GDM1 (cell line): ENCODE measurements around the gene TAGLN3.

Experiments
- DNase-seq: peaks from one replicate; lab custom pipeline; 2025; lab: John Stamatoyannopoulos, UW

The TAGLN3 gene

DNA sequence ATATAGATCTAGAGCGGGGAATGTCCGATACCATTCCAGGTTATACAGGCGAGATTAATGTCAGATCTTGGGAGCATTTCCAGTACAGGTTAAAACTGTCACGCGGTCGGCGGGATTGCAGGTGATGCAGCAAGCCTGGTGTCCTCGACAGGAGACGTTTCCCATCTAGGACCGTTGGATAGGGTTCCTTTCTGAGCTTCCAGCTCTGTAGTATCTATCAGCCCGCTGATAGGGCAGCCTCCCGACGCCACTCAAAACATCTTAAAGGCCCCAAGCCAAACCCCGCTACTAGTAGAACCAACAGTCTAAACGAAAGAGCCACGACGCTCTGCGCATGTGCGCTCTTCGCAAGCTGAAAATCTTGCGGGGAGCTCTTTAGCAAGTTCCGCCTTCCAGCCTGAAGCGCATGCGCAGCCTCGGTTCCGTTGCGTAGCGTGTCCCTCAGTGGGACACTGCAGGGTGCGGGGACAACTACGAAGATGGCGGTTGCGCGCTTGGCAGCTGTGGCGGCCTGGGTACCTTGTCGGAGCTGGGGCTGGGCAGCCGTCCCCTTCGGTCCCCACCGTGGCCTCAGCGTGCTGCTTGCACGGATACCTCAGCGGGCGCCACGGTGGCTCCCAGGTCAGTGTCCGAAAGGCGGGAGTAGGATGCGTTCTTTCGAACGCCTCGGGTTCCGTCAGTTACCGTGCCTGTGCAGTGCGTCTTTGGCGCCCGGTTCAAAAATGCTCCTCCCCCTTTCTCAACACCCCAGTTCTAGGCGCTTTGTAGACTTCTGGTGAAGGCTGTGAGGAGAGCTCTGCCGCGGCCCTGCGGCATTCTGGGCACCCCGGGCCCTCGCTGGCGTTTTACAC lies 19.9 kb upstream of the TAGLN3 start, which contains the start of gene ABHD10:
ABHD10 (plus strand) TSS at position 444 of the 851 bp plus-strand sequence; CDS start at position 480, 36 bp downstream.
- peak; percentile 94 for DNase-seq

DNA sequence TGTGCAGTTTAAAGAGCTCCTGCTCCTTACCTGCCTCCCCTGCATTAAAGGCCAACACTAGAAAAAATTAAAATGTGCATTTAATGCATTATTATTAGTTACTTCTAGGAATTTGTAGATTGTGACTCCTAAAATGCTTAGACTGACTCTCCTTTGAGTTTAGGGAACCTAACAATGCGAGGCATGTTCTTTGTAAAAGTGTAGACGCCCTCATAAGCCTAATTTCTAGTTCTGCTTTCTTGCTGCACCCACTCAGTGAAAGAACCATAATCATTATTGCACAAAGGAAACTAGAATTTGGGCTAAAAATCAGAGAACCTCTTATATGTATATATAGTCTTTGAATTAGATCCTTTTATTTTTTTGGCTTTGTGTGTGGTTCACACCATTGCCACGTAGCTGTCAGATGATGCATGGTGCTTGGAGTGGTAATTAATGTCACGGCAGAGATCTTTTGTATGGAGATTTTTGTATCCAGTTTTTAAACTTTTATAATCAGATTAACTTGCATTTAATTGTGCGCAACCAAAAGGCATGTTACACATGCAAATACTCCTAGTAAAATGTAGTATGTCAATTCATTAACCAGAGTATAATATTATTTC lies 19.2 kb upstream of the TAGLN3 start:
- no peak for DNase-seq

DNA sequence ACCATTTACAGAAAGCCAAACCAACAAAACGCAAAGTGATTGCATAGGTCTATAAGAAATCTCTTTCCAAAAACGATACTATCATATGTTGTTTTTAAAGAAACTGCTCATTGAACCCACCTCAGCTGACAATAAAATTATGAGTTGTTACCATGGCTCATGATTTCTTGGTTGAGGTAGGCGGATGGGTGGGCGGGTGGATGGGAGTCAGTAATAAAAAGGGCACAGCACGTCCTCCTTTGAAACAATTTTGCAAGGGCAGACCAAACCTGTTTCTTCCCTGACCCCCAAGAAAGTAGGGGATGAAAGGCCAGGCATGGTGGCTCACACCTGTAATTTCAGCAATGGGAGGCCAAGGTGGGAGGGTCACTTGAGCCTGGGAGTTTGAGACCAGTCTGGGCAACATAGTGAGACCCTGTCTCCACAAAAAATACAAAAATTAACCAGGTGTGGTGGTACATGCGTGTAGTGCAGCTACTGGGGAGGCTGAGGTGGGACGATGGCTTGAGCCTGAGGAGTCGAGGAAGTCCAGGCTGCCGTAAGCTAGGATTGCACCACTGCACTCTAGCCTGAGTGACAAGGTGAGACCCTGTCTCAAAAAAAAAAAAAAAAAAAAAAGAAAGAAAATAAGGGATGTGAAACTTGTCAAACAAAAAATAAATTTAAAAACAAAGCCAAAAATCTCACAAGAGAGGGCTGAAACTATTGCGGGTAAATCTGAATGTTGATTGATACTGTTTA lies 17.8 kb upstream of the TAGLN3 start:
- no peak for DNase-seq

DNA sequence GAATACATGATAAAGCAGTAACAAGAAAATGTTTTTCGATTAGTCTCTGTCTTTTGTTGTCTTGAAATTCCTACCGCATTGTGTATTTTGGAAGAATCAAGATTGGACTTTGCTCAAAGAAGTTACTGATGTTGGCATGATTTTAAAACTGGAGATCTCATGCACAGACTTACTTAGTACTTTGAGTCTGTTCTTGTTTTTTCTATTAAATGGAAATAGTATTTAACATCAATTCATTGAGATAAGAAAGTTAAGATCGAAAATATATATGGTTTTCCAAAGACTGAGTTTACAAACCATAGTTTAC lies 17.3 kb upstream of the TAGLN3 start:
- DNase-seq = no peak

DNA sequence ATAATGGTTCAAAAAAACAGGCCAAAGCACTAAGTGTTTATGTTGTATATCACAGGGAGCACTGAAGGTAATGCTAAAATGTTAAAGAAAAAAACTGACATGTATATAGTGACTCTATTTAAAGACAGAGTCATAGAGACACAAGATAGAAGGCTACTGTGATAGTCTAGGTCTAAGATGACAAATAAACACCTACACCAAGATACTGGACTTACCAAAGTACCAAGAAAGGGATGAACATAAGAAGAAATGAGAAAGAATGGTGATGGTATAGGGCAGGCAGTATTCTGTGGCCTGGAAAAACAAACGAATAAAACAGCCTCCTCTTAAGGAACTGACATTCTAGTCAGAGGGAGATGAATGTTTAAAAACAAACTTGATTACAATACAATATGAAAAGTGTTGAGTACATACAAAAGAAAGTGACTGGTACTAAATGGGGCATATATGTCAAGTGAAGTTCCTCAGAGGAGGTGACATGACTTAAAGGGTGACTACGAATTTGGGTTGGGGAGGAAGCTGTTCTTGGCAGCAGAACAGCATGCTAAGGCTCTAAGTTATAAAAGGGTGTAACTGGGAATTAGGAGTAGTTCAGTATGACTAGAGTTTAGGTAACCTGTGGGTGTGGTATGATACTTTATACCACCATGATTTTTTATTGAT lies 14.0 kb upstream of the TAGLN3 start:
- no peak for DNase-seq

DNA sequence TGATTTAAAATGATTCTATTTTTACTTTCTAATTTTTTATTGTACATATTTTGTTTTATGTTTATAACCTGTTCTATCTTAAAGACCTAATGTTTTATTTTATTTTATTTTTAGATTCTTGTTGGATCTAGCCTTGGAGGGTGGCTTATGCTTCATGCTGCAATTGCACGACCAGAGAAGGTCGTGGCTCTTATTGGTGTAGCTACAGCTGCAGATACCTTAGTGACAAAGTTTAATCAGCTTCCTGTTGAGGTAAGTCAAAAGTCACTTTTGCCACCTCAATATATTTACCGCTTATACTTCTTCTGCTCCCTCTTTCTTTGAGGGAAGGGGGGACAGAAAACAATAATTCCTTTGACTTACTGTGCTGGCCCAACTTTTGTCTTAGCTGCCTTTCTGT lies 11.9 kb upstream of the TAGLN3 start:
- no peak for DNase-seq

DNA sequence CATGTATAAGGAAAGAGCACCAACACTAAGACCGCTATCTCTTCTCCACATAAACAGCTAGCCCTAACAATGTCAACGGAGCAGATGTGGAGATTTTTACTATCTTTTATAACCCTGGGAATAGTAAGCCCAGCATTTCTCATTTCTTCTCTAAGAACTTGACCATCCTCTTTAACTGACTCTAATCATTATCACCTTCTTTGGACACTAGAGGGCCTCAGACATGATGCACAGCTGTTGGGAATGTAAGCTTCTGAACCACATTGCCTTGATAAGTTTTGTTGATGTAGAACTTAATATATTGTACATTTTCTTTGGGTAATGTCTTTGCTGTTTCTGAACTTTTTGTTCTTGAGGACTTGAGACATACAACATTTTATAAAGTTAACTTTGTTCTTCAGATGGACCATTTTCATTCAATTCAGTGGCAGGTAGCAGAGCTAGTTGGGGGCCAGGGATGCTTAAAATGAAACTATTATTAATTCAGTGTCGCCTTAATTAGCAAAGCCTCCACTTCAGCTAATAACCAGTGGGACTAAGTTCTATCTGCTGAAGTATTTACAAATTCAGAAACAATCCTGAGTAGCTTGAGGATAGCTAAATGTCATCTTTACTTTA lies 9.6 kb upstream of the TAGLN3 start:
- DNase-seq = no peak

DNA sequence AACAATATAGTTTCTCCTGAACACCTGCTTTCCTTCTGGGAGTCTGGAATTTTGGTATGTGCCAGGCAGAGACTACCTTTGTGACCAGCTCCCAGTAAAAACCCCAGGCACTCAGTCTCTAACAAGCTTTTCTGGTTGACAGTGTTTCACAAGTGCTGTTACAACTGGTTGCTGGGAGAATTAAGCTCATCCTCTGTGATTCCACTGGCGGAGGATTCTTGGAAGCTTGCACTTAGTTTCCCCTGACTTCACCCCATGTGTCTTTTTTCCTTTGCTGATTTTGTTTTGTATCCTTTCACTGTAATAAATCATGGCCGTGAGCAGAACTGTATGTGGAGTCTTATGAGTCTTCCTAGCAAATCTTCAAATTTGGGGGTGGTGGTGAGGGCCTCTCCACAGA lies 5.7 kb upstream of the TAGLN3 start:
- DNase-seq = no peak

DNA sequence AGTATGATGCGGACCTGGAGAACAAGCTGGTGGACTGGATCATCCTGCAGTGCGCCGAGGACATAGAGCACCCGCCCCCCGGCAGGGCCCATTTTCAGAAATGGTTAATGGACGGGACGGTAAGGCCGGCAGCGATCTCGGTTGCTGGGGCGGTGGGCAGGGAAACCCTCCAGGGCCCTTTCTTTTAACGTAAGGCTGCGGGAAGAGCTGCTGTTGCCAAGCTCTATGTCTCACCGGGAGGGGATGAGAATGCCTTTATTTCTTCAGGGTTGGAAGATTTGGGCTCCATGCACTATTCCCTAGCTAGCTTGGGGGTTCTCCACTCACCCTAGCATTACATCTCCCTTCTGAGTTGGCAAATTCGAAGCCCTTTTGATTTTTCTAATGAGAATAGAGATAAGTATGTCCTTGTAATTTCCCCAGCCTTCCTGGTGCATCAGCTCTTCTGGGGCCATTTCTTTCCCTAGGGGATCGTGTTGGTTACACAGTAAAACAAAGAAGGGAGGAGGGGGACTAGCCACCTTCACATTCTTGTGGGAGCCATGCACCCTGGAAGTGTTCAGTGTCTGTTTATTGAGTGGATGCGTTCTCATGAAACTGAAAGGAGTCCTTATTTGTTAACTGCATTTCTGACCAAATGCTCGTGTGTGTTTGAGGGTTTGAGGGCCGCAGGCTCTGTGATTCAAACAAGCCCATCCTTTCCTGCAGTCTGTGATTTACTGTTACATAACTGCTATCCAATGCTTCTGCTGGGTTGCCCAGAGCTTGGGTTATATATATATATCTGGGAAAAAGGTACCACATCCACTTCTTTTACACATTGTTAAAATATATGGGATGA lies 982 bp downstream of the TAGLN3 start:
- DNase-seq = no peak

DNA sequence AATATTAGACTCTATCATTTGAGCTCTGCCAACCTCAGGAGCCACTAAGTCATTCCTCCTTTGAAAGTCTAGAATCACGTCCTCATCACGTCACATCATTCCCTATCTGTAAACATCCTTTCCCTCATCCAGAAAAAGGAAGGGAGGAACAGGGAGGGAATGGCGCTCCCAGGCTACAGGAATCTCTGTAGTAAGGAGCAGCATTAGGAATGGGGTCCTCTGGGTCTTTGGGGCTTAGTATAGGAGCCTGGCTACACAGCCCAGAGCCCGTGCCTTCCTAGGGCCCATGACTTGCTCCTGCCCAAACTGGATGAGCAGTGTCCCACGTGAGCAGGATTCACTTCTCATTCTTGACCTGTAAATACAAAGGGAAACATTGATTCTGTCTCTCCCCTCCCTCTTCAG lies 1.6 kb downstream of the TAGLN3 start:
- no peak for DNase-seq

DNA sequence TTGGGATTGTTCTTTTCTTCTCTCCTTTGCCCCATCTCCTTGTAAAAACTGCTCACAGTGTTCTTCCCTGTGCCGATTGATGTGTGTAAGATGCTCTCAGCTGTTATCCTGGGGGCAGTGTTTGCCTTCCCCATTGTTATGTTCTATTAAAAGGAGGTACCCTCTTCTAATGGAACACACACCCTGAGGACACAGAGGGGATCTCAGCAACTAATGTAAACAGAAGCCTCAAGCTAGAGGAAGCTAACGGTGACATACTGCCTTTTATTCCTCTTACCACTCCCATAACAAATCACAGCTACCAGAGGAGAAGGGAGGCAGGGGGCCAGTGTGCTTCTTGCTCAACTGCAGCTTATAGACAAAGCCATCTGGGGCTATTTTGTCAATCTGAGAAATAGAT lies 2.2 kb downstream of the TAGLN3 start:
- DNase-seq = no peak

DNA sequence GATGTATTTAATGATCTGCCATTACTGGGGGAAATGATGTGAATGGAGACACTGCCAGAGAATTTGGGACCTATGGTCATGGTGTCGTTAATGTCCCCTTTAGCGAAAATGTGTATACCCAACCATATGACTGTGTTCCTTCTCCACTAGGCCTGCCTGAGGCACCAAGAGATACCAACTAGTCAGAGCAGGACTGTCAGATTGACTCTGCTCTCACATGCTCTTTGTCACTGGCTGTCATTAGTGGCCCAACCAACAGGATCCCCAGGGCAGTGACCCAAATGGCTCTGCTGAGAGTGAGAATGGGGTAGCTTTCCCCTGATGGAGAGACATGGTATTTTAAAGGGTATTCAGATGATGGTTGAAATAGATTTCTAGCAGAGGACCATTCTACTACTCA lies 2.8 kb downstream of the TAGLN3 start:
- no peak for DNase-seq

DNA sequence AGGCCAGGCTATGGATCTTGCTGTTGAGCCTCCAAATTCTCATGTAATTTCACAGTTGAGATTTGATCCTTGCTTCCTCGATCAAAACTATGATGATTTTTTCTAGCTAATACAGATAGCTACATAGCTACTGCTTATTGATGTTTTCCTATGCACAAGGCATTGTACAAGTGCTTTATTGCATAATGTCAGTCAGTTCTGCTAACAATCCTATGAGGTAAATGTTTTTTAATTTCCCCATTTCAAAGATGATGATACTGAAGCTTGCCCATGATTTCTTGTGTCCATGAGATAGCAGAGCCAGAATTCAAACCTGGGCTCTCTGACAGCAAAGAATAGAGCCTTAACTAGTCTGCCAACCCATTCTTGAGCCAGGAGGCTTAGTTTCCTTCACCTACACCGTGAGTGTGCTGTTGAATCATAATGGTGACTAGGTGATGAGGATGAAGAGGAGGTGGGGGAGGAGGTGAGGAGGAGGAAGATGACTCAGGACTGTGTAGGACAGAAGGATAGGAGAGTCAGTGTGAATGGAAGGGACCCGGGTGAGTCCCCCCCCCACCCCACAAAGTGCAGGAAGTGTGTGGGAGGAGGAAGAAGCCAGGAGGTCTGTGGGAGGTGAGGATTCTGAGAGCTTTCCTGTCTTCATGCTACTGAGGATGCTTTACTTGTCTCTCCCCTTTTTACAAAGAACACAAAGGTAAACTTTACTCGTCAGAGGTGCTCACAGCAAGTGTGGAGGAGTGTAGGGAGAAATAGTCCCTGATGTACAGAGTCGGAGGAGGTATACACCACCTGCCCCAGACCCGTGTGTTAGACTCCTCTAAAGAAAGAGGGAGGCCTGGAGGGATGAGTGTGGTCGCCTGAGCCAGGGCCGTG lies 3.6 kb downstream of the TAGLN3 start:
- no peak for DNase-seq

DNA sequence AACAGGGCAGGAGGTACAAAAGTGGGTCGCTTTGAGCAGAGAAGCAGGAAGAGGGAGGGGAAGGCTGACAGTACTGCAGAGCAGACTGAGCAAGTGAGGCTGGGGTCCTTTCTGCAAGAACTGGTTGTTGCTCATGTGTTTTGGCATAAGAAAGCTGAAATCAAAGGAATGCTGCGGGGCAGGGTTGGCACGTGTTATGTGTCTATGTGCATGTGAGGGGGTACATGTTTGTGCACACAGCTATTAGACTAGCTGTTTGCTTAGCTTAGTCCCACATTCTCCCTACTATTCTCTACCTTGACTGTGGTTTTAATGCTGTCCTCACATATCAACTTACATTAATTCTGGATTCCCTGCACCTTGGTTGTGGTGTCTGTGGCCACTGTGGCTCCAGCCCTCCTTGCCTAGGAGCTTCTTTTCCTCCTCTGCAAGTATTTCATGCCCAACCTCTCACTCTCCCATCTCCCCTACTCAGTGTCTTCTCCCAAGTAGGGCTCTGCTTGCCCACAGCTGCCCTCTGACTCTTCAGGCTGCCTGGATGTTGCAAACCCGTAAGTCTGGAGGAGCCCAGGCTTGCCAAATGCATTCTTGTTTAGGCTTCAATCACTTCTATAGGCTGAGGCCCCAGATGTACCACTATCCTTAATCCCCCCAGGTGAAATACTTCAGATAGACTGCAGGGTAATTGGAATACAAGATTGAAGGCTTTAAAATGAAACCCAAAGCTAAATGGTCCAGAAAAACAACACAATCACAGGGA lies 4.8 kb downstream of the TAGLN3 start:
- DNase-seq = no peak

DNA sequence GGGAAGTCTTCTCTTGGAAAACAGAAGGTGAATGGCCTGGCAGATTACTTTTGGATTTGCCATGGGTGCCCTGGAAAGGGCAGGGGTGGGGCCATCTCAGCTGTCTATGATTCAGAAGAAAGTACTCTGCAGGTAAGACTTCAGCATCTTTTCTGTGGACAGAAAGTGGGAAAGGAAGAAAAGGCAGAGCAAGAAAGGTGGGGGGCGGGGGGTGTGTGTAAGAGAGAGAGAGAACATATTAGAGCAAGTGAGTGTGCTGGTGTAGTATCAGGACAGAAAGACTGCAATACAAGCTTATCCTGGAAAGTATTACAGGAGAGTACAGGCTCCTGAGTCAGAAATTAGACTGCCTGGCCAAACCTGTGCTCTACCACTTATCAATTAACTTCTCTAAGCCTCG lies 5.5 kb downstream of the TAGLN3 start:
- DNase-seq = no peak

DNA sequence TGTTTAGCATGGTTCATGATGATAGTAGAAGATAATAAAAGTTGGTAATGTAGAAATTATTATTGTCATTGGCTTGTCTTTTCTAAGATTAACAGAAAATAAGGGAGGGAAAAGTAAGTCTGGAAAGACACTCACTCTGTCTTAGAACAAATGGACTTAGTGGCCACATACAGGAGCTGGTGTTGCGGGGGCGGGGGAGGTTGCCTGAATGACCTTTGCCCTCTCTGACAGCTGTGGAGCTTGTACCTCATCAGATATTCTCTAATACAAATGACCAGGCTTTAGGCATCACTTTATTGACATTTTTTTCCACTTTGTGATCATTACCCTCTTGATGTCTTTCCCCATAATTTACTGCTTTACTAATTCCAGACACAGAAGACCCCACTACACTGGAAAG lies 5.9 kb downstream of the TAGLN3 start:
- DNase-seq = no peak

DNA sequence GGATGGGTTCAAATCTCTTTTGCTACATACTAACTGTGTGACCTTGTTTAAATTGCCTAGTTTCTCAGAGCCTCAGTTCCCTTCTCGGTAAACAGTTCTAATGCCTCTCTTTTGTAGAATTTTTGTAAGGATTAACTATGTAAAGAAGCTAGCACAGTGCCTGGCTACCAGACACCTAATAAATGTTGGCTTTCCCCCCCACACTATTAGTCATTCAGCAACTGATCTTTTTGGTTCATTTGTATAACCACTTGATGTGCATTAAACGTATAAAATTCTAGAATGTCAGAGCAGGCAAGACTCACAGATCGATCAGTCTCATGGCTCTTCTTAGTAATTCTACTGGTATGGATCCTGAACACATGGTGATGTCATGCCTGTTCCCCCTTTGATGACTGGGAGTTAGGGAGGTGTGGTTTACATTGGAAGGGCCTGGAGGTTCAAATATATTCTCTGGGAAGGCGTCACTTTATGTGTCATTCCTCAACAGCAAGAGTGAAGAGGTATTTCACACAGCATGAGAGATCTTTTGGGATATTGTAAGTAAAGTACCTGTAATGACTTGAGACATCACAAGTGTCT lies 6.5 kb downstream of the TAGLN3 start:
- DNase-seq = no peak

DNA sequence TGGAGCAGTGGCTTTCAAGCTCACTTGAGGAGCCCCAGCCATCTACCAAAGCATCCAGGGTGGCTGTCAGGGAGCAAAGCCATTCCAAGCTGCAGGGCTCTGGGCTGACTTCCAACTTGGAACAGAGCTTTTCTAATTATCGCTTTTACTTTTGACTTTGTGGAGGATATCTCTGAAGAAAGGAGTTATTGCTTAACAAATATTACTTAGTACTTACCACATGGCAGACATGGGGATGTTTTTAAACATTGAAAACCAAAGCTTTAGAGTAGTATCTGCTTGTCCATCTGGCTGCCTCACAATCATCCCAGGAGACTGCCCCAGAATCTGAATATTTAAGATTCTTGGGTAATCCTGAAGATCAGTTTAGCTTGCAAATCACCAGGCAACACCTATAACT lies 8.9 kb downstream of the TAGLN3 start:
- DNase-seq = no peak

DNA sequence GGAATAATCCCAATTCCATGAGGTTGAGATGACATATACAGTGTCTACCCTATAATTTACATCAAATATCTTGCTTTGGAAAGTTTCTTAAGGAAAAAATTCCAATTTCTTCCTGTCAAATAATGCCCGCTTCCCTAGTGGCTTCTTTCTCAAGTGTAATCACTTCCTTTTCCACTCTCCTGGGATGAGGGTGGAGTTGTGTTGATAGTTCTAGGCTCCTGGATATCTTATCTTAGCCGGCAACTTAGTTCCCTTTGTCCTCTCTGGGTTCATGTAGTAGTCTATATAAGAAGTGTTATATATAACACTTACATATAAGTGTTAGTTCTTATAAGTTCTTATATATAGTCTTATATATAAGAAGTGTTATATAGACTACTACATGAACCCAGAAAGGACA lies 10.9 kb downstream of the TAGLN3 start:
- no peak for DNase-seq
